ENCODE results near the gene NFATC1.

Gene NFATC1

GRCh38 chr18:79438898-79439627 lies 43.3 kb downstream of the NFATC1 start:
- Histone ChIP-seq H3K9me3 (ENCODE audit: insufficient read depth, low read length) (no peaks in the 10 kb centered on the region), H3K4me3 (ENCODE audit: low read length) (peak overlapping the region; percentile 44), H3K27ac (ENCODE audit: low read length) (peak overlapping the region; percentile 7), H3K27me3 (ENCODE audit: low read depth, low read length) (no peaks in the 10 kb centered on the region), H3K4me1 (ENCODE audit: low read length) (peaks cover 62% of the 10 kb centered on the region), H2AFZ (ENCODE audit: low read depth, low read length) (no peak overlapping the region), H3K79me2 (ENCODE audit: low read length) (peaks cover 82% of the 10 kb centered on the region), H4K20me1 (ENCODE audit: insufficient read depth, low read length) (peaks cover 97% of the 10 kb centered on the region), H3K36me3 (replicated peaks; ENCODE audit: low read depth, low read length) (peaks cover 69% of the 10 kb centered on the region), H3K9ac (ENCODE audit: low read length) (peak overlapping the region; percentile 4; the same call in 1 of the 2 replicates), H3K4me2 (ENCODE audit: low read length) (peak overlapping the region; percentile 73)
- TF ChIP-seq CTCF (IDR thresholded peaks at IDR 0.05; ENCODE audit: low read depth, low read length) (no peak), EZH2phosphoT487 (IDR thresholded peaks at IDR 0.05; ENCODE audit: low read depth) (no peak)

DNA sequence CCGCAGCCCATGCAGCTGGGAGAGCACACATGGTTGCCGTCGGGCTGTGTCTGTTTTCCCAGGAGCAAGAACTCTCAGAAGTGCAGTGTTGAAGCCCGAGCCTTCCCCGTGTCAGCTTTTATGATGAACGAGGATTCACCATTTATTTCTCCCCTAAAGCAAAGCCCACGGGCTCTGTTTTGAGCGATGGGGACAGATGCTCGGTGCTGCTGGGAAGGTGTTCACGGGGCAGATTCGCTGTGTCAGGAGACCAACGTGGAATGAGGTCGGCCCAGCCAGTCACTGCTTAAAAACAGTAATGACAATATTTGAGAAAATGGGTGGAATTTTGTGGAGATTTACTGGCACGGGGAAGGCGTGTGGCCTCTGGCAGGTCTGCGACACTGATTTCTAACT lies 43.9 kb downstream of the NFATC1 start:
- H3K27ac ChIP-seq (ENCODE audit: low read length): no peak overlapping the region
- H2AFZ ChIP-seq (ENCODE audit: low read depth, low read length): no peak overlapping the region
- no peaks in the 10 kb centered on the region for H3K9me3 ChIP-seq (ENCODE audit: insufficient read depth, low read length)
- TF ChIP-seq EZH2phosphoT487 (IDR thresholded peaks at IDR 0.05; ENCODE audit: low read depth) (no peak), CTCF (IDR thresholded peaks at IDR 0.05; ENCODE audit: low read depth, low read length) (no peak)
- H4K20me1 ChIP-seq (ENCODE audit: insufficient read depth, low read length): peaks cover 97% of the 10 kb centered on the region
- no peaks in the 10 kb centered on the region for H3K27me3 ChIP-seq (ENCODE audit: low read depth, low read length)
- H3K36me3 ChIP-seq (replicated peaks; ENCODE audit: low read depth, low read length): peaks cover 64% of the 10 kb centered on the region
- peaks cover 80% of the 10 kb centered on the region for H3K79me2 ChIP-seq (ENCODE audit: low read length)
- H3K4me3 ChIP-seq (ENCODE audit: low read length): no peak overlapping the region
- peaks cover 59% of the 10 kb centered on the region for H3K4me1 ChIP-seq (ENCODE audit: low read length)
- H3K4me2 ChIP-seq (ENCODE audit: low read length): peak overlapping the region; percentile 73
- no peak overlapping the region for H3K9ac ChIP-seq (ENCODE audit: low read length)

DNA sequence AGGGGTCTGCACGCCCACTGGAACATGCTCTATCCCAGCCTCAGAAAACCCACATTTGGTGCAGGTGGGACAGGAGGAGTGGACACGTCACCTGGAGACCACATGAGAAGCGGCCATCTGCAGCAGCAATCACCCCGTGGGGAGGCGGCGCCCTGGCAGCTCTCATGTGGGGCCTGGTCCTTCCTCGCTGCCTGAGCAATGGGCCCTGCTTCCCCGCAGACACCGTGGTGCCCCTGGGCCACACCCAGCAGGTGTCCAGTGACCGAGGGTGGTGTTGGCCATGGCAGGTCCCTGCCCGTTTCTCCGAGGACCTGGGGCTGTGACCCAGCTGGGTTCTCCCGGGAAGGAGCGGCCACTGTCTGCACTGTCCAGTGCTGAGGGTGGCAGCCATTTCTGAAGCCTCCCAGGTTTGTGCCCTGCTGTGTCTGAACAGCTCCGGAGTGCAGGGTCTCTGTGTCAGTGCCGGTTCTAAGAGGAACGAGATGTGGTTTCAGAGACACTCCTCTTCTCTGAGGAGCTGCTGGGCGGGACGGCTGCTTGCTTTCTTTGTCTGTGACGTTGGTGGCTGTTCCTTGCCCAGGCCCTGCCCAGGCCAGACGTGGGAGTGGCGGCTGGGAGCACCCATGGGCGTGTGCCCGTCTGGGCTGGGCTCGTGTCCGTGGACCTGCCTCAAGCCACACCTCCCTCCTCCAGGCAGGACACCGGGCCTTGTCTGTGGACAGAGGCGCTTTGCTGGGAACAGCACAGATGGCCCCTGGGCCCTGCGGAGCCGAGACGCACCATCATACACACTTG lies 44.8 kb downstream of the NFATC1 start:
- Histone ChIP-seq H3K79me2 (ENCODE audit: low read length) (peaks cover 83% of the 10 kb centered on the region), H2AFZ (ENCODE audit: low read depth, low read length) (no peak overlapping the region), H3K4me3 (ENCODE audit: low read length) (no peak overlapping the region), H4K20me1 (ENCODE audit: insufficient read depth, low read length) (peaks cover 97% of the 10 kb centered on the region), H3K4me2 (ENCODE audit: low read length) (no peak overlapping the region), H3K9me3 (ENCODE audit: insufficient read depth, low read length) (no peaks in the 10 kb centered on the region), H3K27ac (ENCODE audit: low read length) (no peak overlapping the region), H3K9ac (ENCODE audit: low read length) (no peak overlapping the region), H3K4me1 (ENCODE audit: low read length) (peaks cover 50% of the 10 kb centered on the region), H3K27me3 (ENCODE audit: low read depth, low read length) (no peaks in the 10 kb centered on the region), H3K36me3 (replicated peaks; ENCODE audit: low read depth, low read length) (peaks cover 64% of the 10 kb centered on the region)
- TF ChIP-seq CTCF (IDR thresholded peaks at IDR 0.05; ENCODE audit: low read depth, low read length) (no peak), EZH2phosphoT487 (IDR thresholded peaks at IDR 0.05; ENCODE audit: low read depth) (no peak)

GRCh38 chr18:79441420-79441819 lies 45.7 kb downstream of the NFATC1 start:
- Histone ChIP-seq H3K4me3 (ENCODE audit: low read length) (no peak overlapping the region), H3K9me3 (ENCODE audit: insufficient read depth, low read length) (no peaks in the 10 kb centered on the region), H3K27me3 (ENCODE audit: low read depth, low read length) (no peaks in the 10 kb centered on the region), H3K4me2 (ENCODE audit: low read length) (no peak overlapping the region), H4K20me1 (ENCODE audit: insufficient read depth, low read length) (peaks cover 100% of the 10 kb centered on the region), H3K4me1 (ENCODE audit: low read length) (peaks cover 41% of the 10 kb centered on the region), H3K9ac (ENCODE audit: low read length) (no peak overlapping the region), H3K79me2 (ENCODE audit: low read length) (peaks cover 85% of the 10 kb centered on the region), H3K36me3 (replicated peaks; ENCODE audit: low read depth, low read length) (peaks cover 65% of the 10 kb centered on the region), H3K27ac (ENCODE audit: low read length) (no peak overlapping the region), H2AFZ (ENCODE audit: low read depth, low read length) (no peak overlapping the region)
- TF ChIP-seq EZH2phosphoT487 (IDR thresholded peaks at IDR 0.05; ENCODE audit: low read depth) (no peak), CTCF (IDR thresholded peaks at IDR 0.05; ENCODE audit: low read depth, low read length) (no peak)

All from OCI-LY3 (cell line).